Measurements from ENCODE around the gene ALKBH8.
"Not testable (repeated sequence)": the region's sequence is repeated elsewhere in the genome, so short reads cannot be mapped to it uniquely, and the experiment has no call there.

The ALKBH8 gene

DNA sequence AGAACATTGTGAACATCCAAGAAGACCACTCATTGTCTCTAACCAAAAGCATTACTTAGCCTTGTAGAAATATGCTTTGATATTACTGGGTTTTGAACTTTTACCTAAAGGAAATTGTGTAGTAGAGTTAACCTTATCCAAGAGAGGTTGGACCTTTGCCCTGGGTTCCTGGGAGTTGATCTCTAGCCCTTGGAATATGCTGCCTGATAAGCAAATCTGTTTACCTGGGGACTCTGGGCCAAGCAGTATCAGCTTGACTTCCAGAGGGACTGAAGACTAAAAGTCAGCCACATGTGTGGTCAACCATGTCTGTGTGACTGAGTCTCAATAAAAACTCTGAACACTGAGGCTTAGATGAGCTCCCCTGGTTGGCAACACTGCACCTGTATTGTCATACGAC, 63.8 kb downstream of the ALKBH8 start:
- no peak for DNase-seq

GRCh38 chr11:107497371-107497770, 68.2 kb downstream of the ALKBH8 start:
- not testable (repeated sequence) for DNase-seq

DNA sequence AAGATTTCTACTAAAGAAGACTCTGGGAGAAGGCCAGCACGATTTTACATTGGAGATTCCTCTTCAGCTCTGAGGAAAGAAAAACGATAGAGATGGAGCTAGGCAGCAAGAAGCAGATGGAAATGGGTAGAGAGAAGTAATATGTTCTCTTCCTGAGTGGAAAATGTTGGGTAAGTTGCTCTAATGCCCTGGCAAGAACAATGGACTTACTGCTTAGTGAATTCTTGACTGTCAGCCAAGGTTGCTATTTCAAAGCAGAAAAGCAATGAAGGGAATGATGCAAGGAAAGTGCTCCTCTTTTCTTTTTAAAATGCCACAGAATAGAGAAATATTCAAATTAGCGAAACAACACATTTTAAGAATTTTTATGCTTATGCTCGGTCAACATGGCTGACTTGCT, 69.5 kb downstream of the ALKBH8 start:
- DNase-seq: no peak

GRCh38 chr11:107494055-107494454, 71.5 kb downstream of the ALKBH8 start:
- DNase-seq: no peak

GRCh38 chr11:107493117-107493516, 72.4 kb downstream of the ALKBH8 start:
- no peak for DNase-seq

DNA sequence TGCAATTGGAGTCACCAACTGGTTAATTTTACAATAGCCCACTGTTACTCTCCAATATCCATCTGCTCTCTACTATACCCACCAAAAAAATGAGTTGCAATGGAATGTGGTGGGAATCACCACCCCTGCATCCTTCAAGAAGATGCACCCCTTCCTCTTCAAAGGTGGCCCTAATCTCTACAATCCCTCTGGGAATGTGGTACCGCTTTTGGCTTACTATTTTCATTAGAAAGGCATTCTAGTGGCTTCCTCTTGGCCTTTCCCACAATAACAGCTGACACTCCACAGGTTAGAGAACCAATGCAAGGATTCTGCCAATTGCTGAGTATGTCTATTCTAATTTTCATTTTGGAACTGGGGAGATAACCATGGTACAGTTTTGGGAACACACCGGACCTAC, 74.7 kb downstream of the ALKBH8 start:
- DNase-seq: no peak

GRCh38 chr11:107482234-107482633, 83.3 kb downstream of the ALKBH8 start:
- DNase-seq: peak; percentile 8

DNA sequence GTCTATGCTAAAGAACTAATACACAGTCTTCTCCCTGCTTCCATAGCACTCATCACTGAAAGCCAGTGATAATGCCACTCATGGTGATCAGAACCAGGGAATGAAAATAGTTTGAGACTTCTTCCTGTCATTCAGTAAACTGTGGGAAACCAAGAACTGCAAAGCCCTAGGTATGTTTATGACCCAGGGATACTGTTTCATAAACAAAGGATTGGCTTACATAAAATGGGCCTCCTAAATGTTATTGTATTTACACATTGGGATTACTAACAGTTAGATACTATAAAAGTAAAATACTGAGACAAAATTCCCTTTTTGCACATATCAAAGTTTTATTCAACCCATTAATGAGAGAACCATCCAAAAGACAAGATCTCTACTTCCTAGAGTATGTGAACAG, 86.6 kb downstream of the ALKBH8 start:
- no peak for DNase-seq

DNA sequence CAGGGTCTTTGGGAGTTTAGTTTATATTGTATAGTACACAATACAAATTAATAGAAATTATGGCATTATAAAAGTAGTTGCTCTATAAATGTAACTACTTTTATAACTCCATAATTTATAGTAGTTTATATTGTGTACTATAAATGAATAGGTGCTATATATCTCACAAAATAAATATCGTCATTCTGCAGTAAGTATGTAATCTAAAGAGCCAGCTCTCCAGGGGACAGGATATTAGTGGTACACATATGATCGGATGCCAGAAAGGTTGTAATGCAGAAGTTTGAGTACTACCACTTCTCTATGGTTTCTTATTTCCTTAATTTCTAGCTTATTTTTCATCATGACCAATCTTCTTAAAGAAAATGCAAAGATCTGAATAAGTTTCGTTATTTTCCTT, 87.7 kb downstream of the ALKBH8 start:
- no peak for DNase-seq

- DNase-seq: no peak
Observed at GRCh38 chr11:107473792-107474191, 91.7 kb downstream of the ALKBH8 start.

GRCh38 chr11:107472966-107473365, 92.6 kb downstream of the ALKBH8 start:
- DNase-seq: no peak

- peak; percentile 74 for DNase-seq
Observed at GRCh38 chr11:107468596-107468995, 96.9 kb downstream of the ALKBH8 start.

DNA sequence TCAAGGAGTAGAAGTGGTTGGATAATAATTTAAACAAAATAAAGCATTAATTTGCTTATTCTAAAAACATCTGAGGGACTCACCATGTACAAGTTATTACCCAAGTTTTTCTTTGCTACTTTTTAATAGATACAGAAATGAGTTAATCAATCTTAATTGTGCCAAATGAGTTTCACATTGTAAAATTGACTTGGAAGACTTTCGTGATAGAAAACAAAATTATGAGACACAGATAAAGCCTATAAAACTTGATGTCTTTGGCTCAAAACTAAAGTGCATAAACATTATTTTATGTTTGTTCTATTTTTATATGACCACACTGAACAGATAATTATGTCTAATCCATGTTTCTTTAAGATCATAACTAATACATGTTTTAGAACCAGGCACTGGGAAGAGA, 97.8 kb downstream of the ALKBH8 start:
- DNase-seq: no peak

GRCh38 chr11:107466275-107466866, 99.2 kb downstream of the ALKBH8 start:
- not testable (repeated sequence) for DNase-seq

GRCh38 chr11:107457558-107458271, 107.8 kb downstream of the ALKBH8 start, which contains the start of gene CWF19L2:
Gene CWF19L2, minus strand, starts transcription at chr11:107457825. Its CDS starts 9 bp downstream, at chr11:107457816.
- DNase-seq: peak; percentile 98

- peak; percentile 30 for DNase-seq
Observed at GRCh38 chr11:107457205-107457557, 108.4 kb downstream of the ALKBH8 start.

- DNase-seq: no peak
Observed at GRCh38 chr11:107453594-107454286, 111.8 kb downstream of the ALKBH8 start.

Data from RPMI8226 (cell line).